HepG2 (cell line): ENCODE data around the gene DNAJC5. TPM values are rescaled to one million over a fixed set of nuclear protein-coding genes. Genes with fewer than 3 reads are reported as not detected.
A peak's percentile ranks its signal among the peaks of the same experiment; 100 is the strongest.

ENCODE experiments used
- KDM5B ChIP-seq: sonication (generic); formaldehyde crosslinking; IDR thresholded peaks from 2 replicates; pipeline ENCODE4 v1.4.0; 2020; ENCODE audit warnings: missing genetic modification reagents, mild to moderate bottlenecking, borderline replicate concordance
- LCORL ChIP-seq, 2 experiments: fragments of 450-650 bp in 1 of 2; sonication (generic) in 1 of 2; formaldehyde crosslinking in 1 of 2; IDR thresholded peaks; 2 replicates each; pipeline versions ENCODE4 v1.5.0 to v1.6.1; 2017 to 2020; ENCODE audit warnings: antibody characterized with exemption in 1 of 2, missing genetic modification reagents in 1 of 2
- polyA plus RNA-seq, 8 experiments: library from polyadenylated mRNA; depleted of rRNA in 3 of 8; stranded (reverse) in 7 of 8; unstranded in 1 of 8; fragments of >200 nt; fragmentation: Illumina TruSeq in 4 of 8; extraction: Trizol in 4 of 8; gene quantifications; 2 replicates each; pipeline versions ENCODE4 v1.2.1 to v1.2.3, GENCODE V29; 2011 to 2016; ENCODE audit warnings: low read depth in 4 of 8, missing spikeins in 1 of 8, mixed read lengths in 1 of 8; ENCODE audit not compliant: insufficient read depth in 1 of 8
- total RNA-seq, 5 experiments: library from RNA; depleted of rRNA; stranded (reverse); fragments of >200 nt; fragmentation: Illumina TruSeq; extraction: Trizol; gene quantifications; 2 replicates each; pipeline ENCODE4 v1.2.3, GENCODE V29; 2016; ENCODE audit warnings: low read depth in 1 of 5
- TF ChIP-seq, protein P1 (sequence below): sonication (generic); formaldehyde crosslinking; IDR thresholded peaks from 2 replicates; pipeline ENCODE4 v1.5.1; 2020; ENCODE audit warnings: missing genetic modification reagents, mild to moderate bottlenecking, borderline replicate concordance
- TF ChIP-seq, protein P2 (sequence below): sonication (generic); formaldehyde crosslinking; IDR thresholded peaks from 2 replicates; pipeline ENCODE4 v1.4.0; 2020; ENCODE audit warnings: mild to moderate bottlenecking, missing genetic modification reagents

DNAJC5 gene
- total and polyA plus RNA-seq, 2 of the 13 experiments (the other 11 are each of a cell fraction or from before 2014, with no cell fraction given) = 42.8 to 64.5 TPM

DNA sequence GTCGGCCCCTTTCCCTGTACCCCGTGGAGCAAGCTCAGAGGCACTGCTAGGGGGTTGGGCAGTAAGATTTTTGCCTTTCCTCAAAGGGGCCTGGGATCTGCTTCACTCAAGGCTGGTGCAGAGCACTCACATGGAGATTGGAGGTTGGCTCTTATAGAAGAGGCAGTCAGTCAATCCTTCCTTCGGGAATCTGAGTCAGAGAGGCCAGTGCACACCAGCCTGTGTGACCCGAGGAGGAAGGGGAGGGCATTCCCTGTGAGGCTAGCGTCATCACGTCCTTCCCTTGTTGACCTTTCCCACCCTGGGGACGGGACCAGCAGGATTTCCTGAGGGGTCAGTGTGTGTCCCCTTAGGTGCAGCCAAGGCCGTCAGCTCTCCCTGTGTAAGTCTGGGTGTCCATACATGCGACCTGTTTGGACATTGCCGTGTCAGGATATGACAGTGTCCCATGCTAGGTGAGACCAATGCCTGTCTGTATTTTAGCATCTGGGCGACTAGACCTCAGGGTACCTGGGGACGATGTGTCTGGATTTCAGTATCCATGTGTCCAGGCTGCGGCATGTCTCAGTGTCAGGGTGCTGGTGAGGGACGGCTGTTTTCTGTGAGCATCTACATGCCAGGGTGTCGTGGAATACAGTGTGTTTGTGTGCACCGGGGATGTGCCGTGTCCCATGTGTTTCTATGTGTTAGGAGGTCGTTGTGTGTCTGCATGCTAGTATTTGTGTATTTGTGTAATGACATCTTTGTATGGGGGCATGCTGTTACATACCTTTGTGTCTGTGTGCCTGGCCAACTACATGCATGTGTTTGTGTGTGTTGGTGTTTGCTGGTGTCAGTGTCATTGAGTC is 77.6 kb downstream of the DNAJC5 start (continued):
- TF ChIP-seq, protein P1, sequence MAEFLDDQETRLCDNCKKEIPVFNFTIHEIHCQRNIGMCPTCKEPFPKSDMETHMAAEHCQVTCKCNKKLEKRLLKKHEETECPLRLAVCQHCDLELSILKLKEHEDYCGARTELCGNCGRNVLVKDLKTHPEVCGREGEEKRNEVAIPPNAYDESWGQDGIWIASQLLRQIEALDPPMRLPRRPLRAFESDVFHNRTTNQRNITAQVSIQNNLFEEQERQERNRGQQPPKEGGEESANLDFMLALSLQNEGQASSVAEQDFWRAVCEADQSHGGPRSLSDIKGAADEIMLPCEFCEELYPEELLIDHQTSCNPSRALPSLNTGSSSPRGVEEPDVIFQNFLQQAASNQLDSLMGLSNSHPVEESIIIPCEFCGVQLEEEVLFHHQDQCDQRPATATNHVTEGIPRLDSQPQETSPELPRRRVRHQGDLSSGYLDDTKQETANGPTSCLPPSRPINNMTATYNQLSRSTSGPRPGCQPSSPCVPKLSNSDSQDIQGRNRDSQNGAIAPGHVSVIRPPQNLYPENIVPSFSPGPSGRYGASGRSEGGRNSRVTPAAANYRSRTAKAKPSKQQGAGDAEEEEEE (CRISPR knock-in tag) = peak; percentile 72; the same call in 1 of the 2 replicates
- TF ChIP-seq, protein P2, sequence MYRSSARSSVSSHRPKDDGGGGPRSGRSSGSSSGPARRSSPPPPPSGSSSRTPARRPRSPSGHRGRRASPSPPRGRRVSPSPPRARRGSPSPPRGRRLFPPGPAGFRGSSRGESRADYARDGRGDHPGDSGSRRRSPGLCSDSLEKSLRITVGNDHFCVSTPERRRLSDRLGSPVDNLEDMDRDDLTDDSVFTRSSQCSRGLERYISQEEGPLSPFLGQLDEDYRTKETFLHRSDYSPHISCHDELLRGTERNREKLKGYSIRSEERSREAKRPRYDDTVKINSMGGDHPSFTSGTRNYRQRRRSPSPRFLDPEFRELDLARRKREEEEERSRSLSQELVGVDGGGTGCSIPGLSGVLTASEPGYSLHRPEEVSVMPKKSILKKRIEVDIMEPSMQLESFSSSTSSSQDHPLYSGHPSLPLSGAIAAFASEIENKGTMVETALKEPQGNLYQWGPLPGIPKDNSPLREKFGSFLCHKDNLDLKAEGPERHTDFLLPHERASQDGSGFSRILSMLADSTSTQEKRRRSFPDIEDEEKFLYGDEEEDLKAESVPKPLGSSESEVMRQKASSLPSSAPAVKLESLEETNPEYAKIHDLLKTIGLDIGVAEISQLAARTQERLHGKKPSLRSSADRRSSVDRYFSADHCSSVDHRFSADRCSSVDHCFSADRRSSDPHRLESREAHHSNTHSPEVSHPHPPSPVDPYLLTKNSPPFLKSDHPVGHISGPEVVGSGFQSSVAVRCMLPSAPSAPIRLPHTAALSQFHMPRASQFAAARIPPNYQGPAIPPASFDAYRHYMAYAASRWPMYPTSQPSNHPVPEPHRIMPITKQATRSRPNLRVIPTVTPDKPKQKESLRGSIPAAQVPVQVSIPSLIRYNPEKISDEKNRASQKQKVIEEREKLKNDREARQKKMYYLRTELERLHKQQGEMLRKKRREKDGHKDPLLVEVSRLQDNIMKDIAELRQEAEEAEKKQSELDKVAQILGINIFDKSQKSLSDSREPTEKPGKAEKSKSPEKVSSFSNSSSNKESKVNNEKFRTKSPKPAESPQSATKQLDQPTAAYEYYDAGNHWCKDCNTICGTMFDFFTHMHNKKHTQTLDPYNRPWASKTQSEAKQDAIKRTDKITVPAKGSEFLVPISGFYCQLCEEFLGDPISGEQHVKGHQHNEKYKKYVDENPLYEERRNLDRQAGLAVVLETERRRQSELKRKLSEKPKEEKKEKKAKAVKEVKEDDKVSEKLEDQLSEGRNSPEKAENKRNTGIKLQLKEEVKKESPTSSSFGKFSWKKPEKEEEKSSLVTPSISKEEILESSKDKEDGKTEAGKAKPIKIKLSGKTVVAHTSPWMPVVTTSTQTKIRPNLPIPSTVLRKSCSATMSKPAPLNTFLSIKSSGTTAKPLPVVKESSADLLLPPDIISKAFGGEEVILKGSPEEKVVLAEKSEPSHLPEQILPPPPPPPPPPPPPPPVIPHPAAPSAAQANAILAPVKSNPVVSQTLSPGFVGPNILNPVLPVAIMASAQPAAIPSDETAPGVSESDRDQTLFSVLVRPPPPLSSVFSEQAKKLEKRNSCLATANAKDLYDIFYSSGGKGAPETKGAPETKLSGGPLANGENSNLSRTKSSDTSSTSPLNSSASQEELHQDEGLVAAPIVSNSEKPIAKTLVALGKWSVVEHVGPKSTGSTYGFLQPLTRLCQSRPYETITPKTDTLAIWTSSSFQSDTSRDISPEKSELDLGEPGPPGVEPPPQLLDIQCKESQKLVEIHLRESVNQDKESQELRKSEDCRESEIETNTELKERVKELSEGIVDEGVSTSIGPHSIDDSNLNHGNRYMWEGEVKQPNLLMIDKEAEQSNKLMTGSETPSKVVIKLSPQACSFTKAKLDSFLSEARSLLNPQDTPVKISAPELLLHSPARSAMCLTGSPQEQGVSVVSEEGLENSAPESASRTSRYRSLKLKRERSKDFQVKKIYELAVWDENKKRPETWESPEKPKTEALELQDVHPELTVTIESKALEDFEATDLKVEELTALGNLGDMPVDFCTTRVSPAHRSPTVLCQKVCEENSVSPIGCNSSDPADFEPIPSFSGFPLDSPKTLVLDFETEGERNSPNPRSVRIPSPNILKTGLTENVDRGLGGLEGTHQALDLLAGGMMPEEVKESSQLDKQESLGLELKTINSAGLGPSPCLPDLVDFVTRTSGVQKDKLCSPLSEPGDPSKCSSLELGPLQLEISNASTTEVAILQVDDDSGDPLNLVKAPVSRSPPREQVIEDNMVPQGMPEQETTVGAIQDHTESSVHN = peak; percentile 31
- no peak for TF ChIP-seq LCORL (IDR thresholded peaks at IDR 0.05)
- peak; percentile 84; the same call in 1 of the 2 replicates for TF ChIP-seq LCORL (CRISPR knock-in tag; IDR thresholded peaks at IDR 0.05)
- TF ChIP-seq KDM5B = 0 out of 2 replicates have a peak, but pooled peaks have one; percentile 54
